ENCODE results near the gene NPAT.

- no peak for TF ChIP-seq ZNF292 (CRISPR knock-in tag; IDR thresholded peaks at IDR 0.05; ENCODE audit: borderline replicate concordance, low read depth)
- TF ChIP-seq, protein P1, sequence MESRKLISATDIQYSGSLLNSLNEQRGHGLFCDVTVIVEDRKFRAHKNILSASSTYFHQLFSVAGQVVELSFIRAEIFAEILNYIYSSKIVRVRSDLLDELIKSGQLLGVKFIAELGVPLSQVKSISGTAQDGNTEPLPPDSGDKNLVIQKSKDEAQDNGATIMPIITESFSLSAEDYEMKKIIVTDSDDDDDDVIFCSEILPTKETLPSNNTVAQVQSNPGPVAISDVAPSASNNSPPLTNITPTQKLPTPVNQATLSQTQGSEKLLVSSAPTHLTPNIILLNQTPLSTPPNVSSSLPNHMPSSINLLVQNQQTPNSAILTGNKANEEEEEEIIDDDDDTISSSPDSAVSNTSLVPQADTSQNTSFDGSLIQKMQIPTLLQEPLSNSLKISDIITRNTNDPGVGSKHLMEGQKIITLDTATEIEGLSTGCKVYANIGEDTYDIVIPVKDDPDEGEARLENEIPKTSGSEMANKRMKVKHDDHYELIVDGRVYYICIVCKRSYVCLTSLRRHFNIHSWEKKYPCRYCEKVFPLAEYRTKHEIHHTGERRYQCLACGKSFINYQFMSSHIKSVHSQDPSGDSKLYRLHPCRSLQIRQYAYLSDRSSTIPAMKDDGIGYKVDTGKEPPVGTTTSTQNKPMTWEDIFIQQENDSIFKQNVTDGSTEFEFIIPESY (CRISPR knock-in tag; IDR thresholded peaks at IDR 0.05), result no peak
- no peak for TF ChIP-seq FOSL1 (CRISPR knock-in tag; IDR thresholded peaks at IDR 0.05; ENCODE audit: borderline replicate concordance)
- no peak for TF ChIP-seq POLR2A (IDR thresholded peaks at IDR 0.05; ENCODE audit: insufficient read depth in 1 of 2, low read depth in 2 of 2, low read length in 2 of 2)
- TF ChIP-seq, protein P2, sequence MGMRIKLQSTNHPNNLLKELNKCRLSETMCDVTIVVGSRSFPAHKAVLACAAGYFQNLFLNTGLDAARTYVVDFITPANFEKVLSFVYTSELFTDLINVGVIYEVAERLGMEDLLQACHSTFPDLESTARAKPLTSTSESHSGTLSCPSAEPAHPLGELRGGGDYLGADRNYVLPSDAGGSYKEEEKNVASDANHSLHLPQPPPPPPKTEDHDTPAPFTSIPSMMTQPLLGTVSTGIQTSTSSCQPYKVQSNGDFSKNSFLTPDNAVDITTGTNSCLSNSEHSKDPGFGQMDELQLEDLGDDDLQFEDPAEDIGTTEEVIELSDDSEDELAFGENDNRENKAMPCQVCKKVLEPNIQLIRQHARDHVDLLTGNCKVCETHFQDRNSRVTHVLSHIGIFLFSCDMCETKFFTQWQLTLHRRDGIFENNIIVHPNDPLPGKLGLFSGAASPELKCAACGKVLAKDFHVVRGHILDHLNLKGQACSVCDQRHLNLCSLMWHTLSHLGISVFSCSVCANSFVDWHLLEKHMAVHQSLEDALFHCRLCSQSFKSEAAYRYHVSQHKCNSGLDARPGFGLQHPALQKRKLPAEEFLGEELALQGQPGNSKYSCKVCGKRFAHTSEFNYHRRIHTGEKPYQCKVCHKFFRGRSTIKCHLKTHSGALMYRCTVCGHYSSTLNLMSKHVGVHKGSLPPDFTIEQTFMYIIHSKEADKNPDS (CRISPR knock-in tag; IDR thresholded peaks at IDR 0.05), result no peak
- TF ChIP-seq ZSCAN12 (CRISPR knock-in tag; IDR thresholded peaks at IDR 0.05), result no peak
- TF ChIP-seq ADNP (CRISPR knock-in tag; IDR thresholded peaks at IDR 0.05), result no peak
- TF ChIP-seq, protein P3, sequence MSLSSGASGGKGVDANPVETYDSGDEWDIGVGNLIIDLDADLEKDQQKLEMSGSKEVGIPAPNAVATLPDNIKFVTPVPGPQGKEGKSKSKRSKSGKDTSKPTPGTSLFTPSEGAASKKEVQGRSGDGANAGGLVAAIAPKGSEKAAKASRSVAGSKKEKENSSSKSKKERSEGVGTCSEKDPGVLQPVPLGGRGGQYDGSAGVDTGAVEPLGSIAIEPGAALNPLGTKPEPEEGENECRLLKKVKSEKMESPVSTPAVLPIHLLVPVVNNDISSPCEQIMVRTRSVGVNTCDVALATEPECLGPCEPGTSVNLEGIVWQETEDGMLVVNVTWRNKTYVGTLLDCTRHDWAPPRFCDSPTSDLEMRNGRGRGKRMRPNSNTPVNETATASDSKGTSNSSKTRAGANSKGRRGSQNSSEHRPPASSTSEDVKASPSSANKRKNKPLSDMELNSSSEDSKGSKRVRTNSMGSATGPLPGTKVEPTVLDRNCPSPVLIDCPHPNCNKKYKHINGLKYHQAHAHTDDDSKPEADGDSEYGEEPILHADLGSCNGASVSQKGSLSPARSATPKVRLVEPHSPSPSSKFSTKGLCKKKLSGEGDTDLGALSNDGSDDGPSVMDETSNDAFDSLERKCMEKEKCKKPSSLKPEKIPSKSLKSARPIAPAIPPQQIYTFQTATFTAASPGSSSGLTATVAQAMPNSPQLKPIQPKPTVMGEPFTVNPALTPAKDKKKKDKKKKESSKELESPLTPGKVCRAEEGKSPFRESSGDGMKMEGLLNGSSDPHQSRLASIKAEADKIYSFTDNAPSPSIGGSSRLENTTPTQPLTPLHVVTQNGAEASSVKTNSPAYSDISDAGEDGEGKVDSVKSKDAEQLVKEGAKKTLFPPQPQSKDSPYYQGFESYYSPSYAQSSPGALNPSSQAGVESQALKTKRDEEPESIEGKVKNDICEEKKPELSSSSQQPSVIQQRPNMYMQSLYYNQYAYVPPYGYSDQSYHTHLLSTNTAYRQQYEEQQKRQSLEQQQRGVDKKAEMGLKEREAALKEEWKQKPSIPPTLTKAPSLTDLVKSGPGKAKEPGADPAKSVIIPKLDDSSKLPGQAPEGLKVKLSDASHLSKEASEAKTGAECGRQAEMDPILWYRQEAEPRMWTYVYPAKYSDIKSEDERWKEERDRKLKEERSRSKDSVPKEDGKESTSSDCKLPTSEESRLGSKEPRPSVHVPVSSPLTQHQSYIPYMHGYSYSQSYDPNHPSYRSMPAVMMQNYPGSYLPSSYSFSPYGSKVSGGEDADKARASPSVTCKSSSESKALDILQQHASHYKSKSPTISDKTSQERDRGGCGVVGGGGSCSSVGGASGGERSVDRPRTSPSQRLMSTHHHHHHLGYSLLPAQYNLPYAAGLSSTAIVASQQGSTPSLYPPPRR (CRISPR knock-in tag; IDR thresholded peaks at IDR 0.05; ENCODE audit: borderline replicate concordance), result no peak
- TF ChIP-seq DRAP1 (CRISPR knock-in tag; IDR thresholded peaks at IDR 0.05), result no peak
- no peak for TF ChIP-seq EZH2 (conservative IDR thresholded peaks at IDR 0.05; ENCODE audit: low read depth, low read length)
Observed at GRCh38 chr11:108135845-108136544, 86.4 kb downstream of the NPAT start.

Measured in HepG2 (cell line).